Caco-2 (cell line): ENCODE measurements around the gene RIMS4. TPM values are rescaled to one million over a fixed set of nuclear protein-coding genes. Genes with fewer than 3 reads are reported as not detected.

Experiments
- BruUV-seq: library from RNA; stranded (reverse); fragments of 400-500 nt; replicated peaks from 2 replicates; lab custom pipeline; 2021; lab: Mats Ljungman, UMichigan
- CTCF ChIA-PET: fragments of 300-600 bp; sonication (Branson Sonifier 250); formaldehyde crosslinking; loops from one replicate; lab custom pipeline; 2022; ENCODE audit warnings: antibody characterized with exemption; lab: Charles Lee
- POLR2A ChIA-PET: fragments of 300-600 bp; sonication (Branson Sonifier 250); formaldehyde crosslinking; loops from one replicate; lab custom pipeline; 2022; ENCODE audit warnings: antibody characterized with exemption; lab: Charles Lee
- DNase-seq, 2 experiments: peaks; one replicate each; pipeline versions ENCODE4 v3.0.0 to v3.0.0-alpha.2; 2020 to 2022
- H3K27me3 ChIP-seq: replicated peaks from 2 replicates; pipeline ENCODE4 v1.6.0; 2011; ENCODE audit warnings: low read length; ENCODE audit not compliant: control insufficient read depth, insufficient read depth
- H3K36me3 ChIP-seq: 2 replicates; pipeline ENCODE4 v1.5.1; 2011; ENCODE audit warnings: low read length; ENCODE audit not compliant: control insufficient read depth, insufficient read depth
- H3K4me1 ChIP-seq: fragments of 250-450 bp; sonication (Bioruptor Pico); 2 replicates; pipeline ENCODE4 v1.5.1; 2020; ENCODE audit warnings: mild to moderate bottlenecking
- H3K4me3 ChIP-seq: 2 replicates; pipeline ENCODE4 v1.5.1; 2011; ENCODE audit warnings: low read depth, mild to moderate bottlenecking, control low read depth, low read length
- H3K9me3 ChIP-seq: fragments of 250-450 bp; sonication (Bioruptor Pico); 2 replicates; pipeline ENCODE4 v1.5.1; 2020; ENCODE audit warnings: mild to moderate bottlenecking, moderate library complexity
- H3K27ac Mint-ChIP-seq: one replicate; pipeline ENCODE4 v1.8.0; 2022; ENCODE audit warnings: mixed read lengths; ENCODE audit not compliant: unreplicated experiment
- H3K27me3 Mint-ChIP-seq: one replicate; pipeline ENCODE4 v1.8.0; 2022; ENCODE audit warnings: mixed read lengths; ENCODE audit not compliant: insufficient read depth, unreplicated experiment
- H3K36me3 Mint-ChIP-seq: one replicate; pipeline ENCODE4 v1.8.0; 2022; ENCODE audit warnings: mild to moderate bottlenecking, mixed read lengths; ENCODE audit not compliant: insufficient read depth, unreplicated experiment
- H3K4me1 Mint-ChIP-seq: one replicate; pipeline ENCODE4 v1.8.0; 2022; ENCODE audit warnings: low read depth, mixed read lengths; ENCODE audit not compliant: unreplicated experiment
- H3K4me3 Mint-ChIP-seq: one replicate; pipeline ENCODE4 v1.8.0; 2022; ENCODE audit warnings: mild to moderate bottlenecking, moderate library complexity, mixed read lengths; ENCODE audit not compliant: unreplicated experiment
- H3K9me3 Mint-ChIP-seq: one replicate; pipeline ENCODE4 v1.8.0; 2022; ENCODE audit warnings: mixed read lengths; ENCODE audit not compliant: unreplicated experiment
- intact Hi-C: fragments of 100-400 bp; cut with micrococcal nuclease; formaldehyde crosslinking; loops from one replicate; pipeline ENCODE4 v1.10.0; 2022; ENCODE audit not compliant: unreplicated experiment
- total RNA-seq: library from RNA; stranded (reverse); gene quantifications from 2 replicates; pipeline ENCODE4 v1.2.3, GENCODE V29; 2022
- TF ChIP-seq, protein P1 (sequence below), 2 experiments: fragments of 200-600 bp in 1 of 2; IDR thresholded peaks; 1 replicate in 1 of 2; 2 replicates in 1 of 2; pipeline versions ENCODE4 v1.5.1 to v1.8.0; 2011 to 2022; ENCODE audit warnings: antibody characterized with exemption in 1 of 2, control low read depth in 1 of 2, inconsistent platforms in 1 of 2, low read depth in 1 of 2, low read length in 1 of 2, mild to moderate bottlenecking in 1 of 2, moderate library complexity in 1 of 2; ENCODE audit not compliant: insufficient read depth in 1 of 2, severe bottlenecking in 1 of 2, unreplicated experiment in 1 of 2

The RIMS4 gene
- total RNA-seq, 1 experiment from 2014 or later, result 9.0 TPM

GRCh38 chr20:44707018-44707579, 103.2 kb downstream of the RIMS4 start:
- intact Hi-C loops, result no loop called here

DNA sequence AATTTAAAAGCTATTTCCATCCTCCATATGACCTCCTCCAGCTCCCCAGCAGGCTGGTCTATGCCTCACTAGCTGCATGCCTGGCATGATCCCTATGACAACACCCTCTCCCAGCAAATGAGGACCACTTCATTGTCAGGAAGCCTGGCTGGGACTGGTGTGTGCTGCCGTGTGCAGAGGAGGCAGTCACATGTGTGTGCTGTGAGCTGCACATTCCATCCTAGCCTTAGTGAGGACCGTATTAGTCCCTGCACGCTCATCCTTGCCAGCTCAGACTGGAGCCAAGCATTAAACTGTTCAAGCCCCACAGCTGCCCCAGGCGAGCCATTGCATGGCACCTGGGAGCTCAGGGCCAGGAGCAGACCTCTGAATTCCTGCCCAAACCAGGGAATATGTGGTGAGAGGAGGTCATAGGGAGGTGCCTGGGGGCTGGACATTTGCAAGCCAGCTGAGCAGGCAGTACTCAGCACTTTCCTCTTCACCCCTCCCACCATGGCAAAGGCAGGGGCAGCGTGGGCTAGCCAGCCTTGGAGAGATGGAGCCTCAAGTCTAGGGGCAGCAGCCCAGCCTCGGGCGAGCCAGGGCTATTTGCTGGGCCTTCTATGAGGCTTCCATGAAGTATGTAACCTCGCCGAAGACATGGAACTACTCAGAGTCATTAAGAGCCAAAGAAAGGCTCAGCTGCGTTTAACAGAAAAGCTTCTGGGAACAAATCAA, 103.9 kb downstream of the RIMS4 start:
- Histone ChIP-seq H3K4me3 (no peak overlapping the region), H3K27me3 (peaks cover 2% of the 10 kb centered on the region; the same call in 1 of the 2 replicates), H3K4me1 (no peaks in the 10 kb centered on the region), H3K36me3 (no peaks in the 10 kb centered on the region), H3K9me3 (no peaks in the 10 kb centered on the region)
- no peak overlapping the region for H3K4me3 Mint-ChIP-seq
- no TSS peak for BruUV-seq
- H3K4me1 Mint-ChIP-seq, result no peaks in the 10 kb centered on the region
- H3K36me3 Mint-ChIP-seq, result no peaks in the 10 kb centered on the region
- intact Hi-C loops, result no loop called here
- ChIA-PET CTCF (interaction anchor here (0.6 to 2.0 kb wide), 2 partner anchors 23 to 487 kb away, joined by 3 to 6 read pairs; no protein-coding TSS in a partner anchor), POLR2A (no interaction called here)
- peaks cover 2% of the 10 kb centered on the region for H3K27me3 Mint-ChIP-seq
- H3K9me3 Mint-ChIP-seq, result no peaks in the 10 kb centered on the region
- H3K27ac Mint-ChIP-seq, result no peak overlapping the region
- no peak for DNase-seq
- TF ChIP-seq, protein P1, sequence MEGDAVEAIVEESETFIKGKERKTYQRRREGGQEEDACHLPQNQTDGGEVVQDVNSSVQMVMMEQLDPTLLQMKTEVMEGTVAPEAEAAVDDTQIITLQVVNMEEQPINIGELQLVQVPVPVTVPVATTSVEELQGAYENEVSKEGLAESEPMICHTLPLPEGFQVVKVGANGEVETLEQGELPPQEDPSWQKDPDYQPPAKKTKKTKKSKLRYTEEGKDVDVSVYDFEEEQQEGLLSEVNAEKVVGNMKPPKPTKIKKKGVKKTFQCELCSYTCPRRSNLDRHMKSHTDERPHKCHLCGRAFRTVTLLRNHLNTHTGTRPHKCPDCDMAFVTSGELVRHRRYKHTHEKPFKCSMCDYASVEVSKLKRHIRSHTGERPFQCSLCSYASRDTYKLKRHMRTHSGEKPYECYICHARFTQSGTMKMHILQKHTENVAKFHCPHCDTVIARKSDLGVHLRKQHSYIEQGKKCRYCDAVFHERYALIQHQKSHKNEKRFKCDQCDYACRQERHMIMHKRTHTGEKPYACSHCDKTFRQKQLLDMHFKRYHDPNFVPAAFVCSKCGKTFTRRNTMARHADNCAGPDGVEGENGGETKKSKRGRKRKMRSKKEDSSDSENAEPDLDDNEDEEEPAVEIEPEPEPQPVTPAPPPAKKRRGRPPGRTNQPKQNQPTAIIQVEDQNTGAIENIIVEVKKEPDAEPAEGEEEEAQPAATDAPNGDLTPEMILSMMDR (IDR thresholded peaks at IDR 0.05; ENCODE audit: insufficient read depth in 1 of 2, low read depth in 1 of 2, low read length in 1 of 2, severe bottlenecking in 1 of 2, unreplicated experiment in 1 of 2), result no peak

More at GRCh38 chr20:44707018-44707579, 103.2 kb downstream of the RIMS4 start:
- Mint-ChIP-seq H3K27ac (no peak overlapping the region), H3K36me3 (no peaks in the 10 kb centered on the region), H3K4me1 (no peaks in the 10 kb centered on the region), H3K9me3 (no peaks in the 10 kb centered on the region), H3K4me3 (no peak overlapping the region), H3K27me3 (peaks cover 4% of the 10 kb centered on the region)
- no peaks in the 10 kb centered on the region for H3K36me3 ChIP-seq
- no peaks in the 10 kb centered on the region for H3K9me3 ChIP-seq
- no peak for DNase-seq
- peaks cover 2% of the 10 kb centered on the region; the same call in 1 of the 2 replicates for H3K27me3 ChIP-seq
- H3K4me1 ChIP-seq, result no peaks in the 10 kb centered on the region
- ChIA-PET POLR2A (no interaction called here), CTCF (no interaction called here)
- TF ChIP-seq, protein P1 (IDR thresholded peaks at IDR 0.05; ENCODE audit: insufficient read depth in 1 of 2, low read depth in 1 of 2, low read length in 1 of 2, severe bottlenecking in 1 of 2, unreplicated experiment in 1 of 2), result no peak
- no TSS peak for BruUV-seq
- no peak overlapping the region for H3K4me3 ChIP-seq

DNA sequence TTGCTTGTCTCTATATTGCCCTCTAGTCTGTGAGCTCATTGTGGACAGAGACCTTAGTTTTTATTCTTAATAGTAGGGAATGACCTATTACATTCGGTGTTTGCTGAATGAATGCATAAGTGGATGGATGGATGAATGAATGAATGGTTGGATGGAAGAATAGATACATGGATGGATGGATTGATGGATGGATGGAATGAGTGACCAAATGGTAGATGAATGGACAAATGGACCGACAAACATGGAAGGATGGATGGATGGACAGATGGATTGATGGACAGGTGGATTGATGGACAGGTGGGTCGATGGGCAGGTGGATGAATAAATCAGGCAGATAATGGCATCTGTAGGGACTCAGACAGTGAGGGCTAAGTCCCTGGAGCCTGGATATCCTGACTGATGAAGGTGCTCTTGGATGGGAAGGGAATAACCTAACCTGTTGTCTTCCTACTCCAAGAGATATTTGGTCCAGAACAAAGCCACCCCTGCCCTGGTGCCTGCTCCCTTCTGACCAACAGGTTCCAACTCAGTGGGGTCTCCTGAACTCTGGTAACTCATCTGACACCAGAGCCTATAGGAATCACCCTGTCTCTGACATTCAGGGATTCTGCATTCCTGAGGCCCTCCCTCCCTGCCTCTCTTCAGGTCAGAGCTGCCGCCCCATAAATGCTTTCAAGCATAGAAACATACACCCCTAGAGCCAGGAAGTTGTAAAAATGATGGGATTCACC, 104.8 kb downstream of the RIMS4 start:
- DNase-seq, result no peak
- H3K4me3 ChIP-seq, result no peak overlapping the region
- Mint-ChIP-seq H3K36me3 (no peaks in the 10 kb centered on the region), H3K4me3 (no peak overlapping the region), H3K27me3 (peaks cover 2% of the 10 kb centered on the region), H3K4me1 (no peaks in the 10 kb centered on the region), H3K9me3 (no peaks in the 10 kb centered on the region), H3K27ac (no peak overlapping the region)
- no TSS peak for BruUV-seq
- H3K36me3 ChIP-seq, result no peaks in the 10 kb centered on the region
- H3K9me3 ChIP-seq, result no peaks in the 10 kb centered on the region
- H3K27me3 ChIP-seq, result no peaks in the 10 kb centered on the region; the same call in 1 of the 2 replicates
- H3K4me1 ChIP-seq, result no peaks in the 10 kb centered on the region
- CTCF ChIA-PET, result interaction anchor here (0.6 to 2.0 kb wide), 3 partner anchors 13 to 486 kb away, joined by 3 to 6 read pairs (median 3); no protein-coding TSS in a partner anchor
- intact Hi-C loops, result no loop called here
- POLR2A ChIA-PET, result no interaction called here
- TF ChIP-seq, protein P1 (IDR thresholded peaks at IDR 0.05; ENCODE audit: insufficient read depth in 1 of 2, low read depth in 1 of 2, low read length in 1 of 2, severe bottlenecking in 1 of 2, unreplicated experiment in 1 of 2), result no peak
